GM19240 (cell line): ENCODE data around the gene RGMA.
"Not testable (repeated sequence)": the region's sequence is repeated elsewhere in the genome, so short reads cannot be mapped to it uniquely, and the experiment has no call there.

Experiments
- DNase-seq: peaks from one replicate; pipeline ENCODE4 v3.0.0; 2011; ENCODE audit warnings: low spot score; ENCODE audit not compliant: insufficient read length

The RGMA gene

GRCh38 chr15:93048759-93049161, 40.3 kb downstream of the RGMA start:
- no peak for DNase-seq

GRCh38 chr15:93048426-93048721, 40.6 kb downstream of the RGMA start:
- DNase-seq: no peak

- DNase-seq: no peak
Observed at GRCh38 chr15:93047621-93048425, 41.2 kb downstream of the RGMA start.

- no peak for DNase-seq
Observed at GRCh38 chr15:93046721-93047120, 42.3 kb downstream of the RGMA start.

GRCh38 chr15:93046120-93046519, 42.9 kb downstream of the RGMA start:
- no peak for DNase-seq

GRCh38 chr15:93045191-93045785, 43.7 kb downstream of the RGMA start:
- no peak for DNase-seq

- no peak for DNase-seq
Observed at GRCh38 chr15:93044301-93045190, 44.5 kb downstream of the RGMA start.

- DNase-seq: no peak
Observed at GRCh38 chr15:93043621-93044300, 45.2 kb downstream of the RGMA start.

- no peak for DNase-seq
Observed at GRCh38 chr15:93042691-93043378, 46.2 kb downstream of the RGMA start.

- no peak for DNase-seq
Observed at GRCh38 chr15:93042211-93042610, 46.8 kb downstream of the RGMA start.

GRCh38 chr15:93041159-93041547, 47.9 kb downstream of the RGMA start:
- DNase-seq: no peak

GRCh38 chr15:93040288-93041158, 48.5 kb downstream of the RGMA start:
- DNase-seq: no peak

- DNase-seq: not testable (repeated sequence)
Observed at GRCh38 chr15:93039562-93040287, 49.3 kb downstream of the RGMA start.

- DNase-seq: no peak
Observed at GRCh38 chr15:93037820-93038705, 50.9 kb downstream of the RGMA start.

- DNase-seq: no peak
Observed at GRCh38 chr15:93036951-93037819, 51.8 kb downstream of the RGMA start.

GRCh38 chr15:93035953-93036810, 52.8 kb downstream of the RGMA start:
- peak; percentile 80 for DNase-seq
